Lung (tissue), 4 donors: Measurements from ENCODE around the gene CRYM. TPM values are rescaled to one million over a fixed set of nuclear protein-coding genes. Genes with fewer than 3 reads are reported as not detected.

ENCODE experiments used
- polyA plus RNA-seq, 2 donors: library from polyadenylated mRNA; stranded (reverse); fragments of 200-250 nt; gene quantifications; one replicate each; pipeline ENCODE4 v1.2.1, GENCODE V29; 2013
- total RNA-seq, 2 donors: library from RNA; depleted of rRNA in 1 of 2; stranded (reverse); fragments of >200 nt in 1 of 2; gene quantifications; one replicate each; pipeline ENCODE4 v1.2.1, GENCODE V29; 2014 to 2021
- donor health status: Bipolar disorder and iron deficiency.
- donor health status: healthy.
- donor health status: DM: yes; HTN: yes; CAD: no.

Gene CRYM
- total and polyA plus RNA-seq, 4 donors: 5.4 to 11.9 (median 9.3) TPM

Other genes starting within 250 kb of the CRYM start
- 10 to 100 TPM; 23.5 to 24.1 TPM for gene DNAH3, start 127.4 kb downstream of the CRYM start, total RNA-seq
- gene DNAH3, start 127.4 kb downstream of the CRYM start, polyA plus RNA-seq: 1 to 10 TPM; 1.0 to 2.2 TPM
- 10 to 100 TPM; 25.1 to 45.6 TPM for gene LDAF1, start 119.6 kb downstream of the CRYM start, total RNA-seq
- 10 to 100 TPM; 10.4 to 15.6 TPM for gene LDAF1, start 119.6 kb downstream of the CRYM start, polyA plus RNA-seq
- gene ZP2, start 66.7 kb downstream of the CRYM start, total RNA-seq: under 1 TPM in 1 of 2 donors, not detected in 1; 0.17 TPM
- gene ZP2, start 66.7 kb downstream of the CRYM start, polyA plus RNA-seq: not detected
- gene ANKS4B, start 44.6 kb downstream of the CRYM start, total RNA-seq: under 1 TPM in 1 of 2 donors, not detected in 1; 0.11 TPM
- not detected for gene ANKS4B, start 44.6 kb downstream of the CRYM start, polyA plus RNA-seq